HCT116 (cell line): ENCODE measurements around the gene FAM50B. TPM values are rescaled to one million over a fixed set of nuclear protein-coding genes. Genes with fewer than 3 reads are reported as not detected.

Experiments
- ATAC-seq: fragments of 200-7000 bp; cut with Tn5 transposase; 2 replicates; pipeline ENCODE4 v1.9.1; 2020; ENCODE audit warnings: mild to moderate bottlenecking, moderate library complexity
- BruUV-seq: library from RNA; stranded (reverse); fragments of 400-500 nt; replicated peaks from 2 replicates; lab custom pipeline; 2021; lab: Mats Ljungman, UMichigan
- CTCF ChIA-PET: fragments of 300-600 bp; sonication (Branson Sonifier 250); formaldehyde crosslinking; loops from one replicate; lab custom pipeline; 2021; ENCODE audit warnings: antibody characterized with exemption; lab: Charles Lee
- POLR2A ChIA-PET: fragments of 300-600, 350-600 bp; sonication (Branson Sonifier 250); formaldehyde crosslinking; loops from one replicate; lab custom pipeline; 2021; ENCODE audit warnings: antibody characterized with exemption; lab: Charles Lee
- RAD21 ChIA-PET, 2 experiments: fragments of 300-600 bp; sonication (Branson Sonifier 250); formaldehyde crosslinking; loops; one replicate each; lab custom pipeline; 2023; ENCODE audit warnings: low total read pairs in 2 of 2; ENCODE audit not compliant: uncharacterized antibody in 2 of 2, unreplicated experiment in 2 of 2, low non-redundant PET in 1 of 2; lab: Charles Lee
- DNase-seq: peaks from one replicate; pipeline ENCODE4 v3.0.0-alpha.2; 2010; ENCODE audit warnings: low read depth, low spot score
- H2AFZ ChIP-seq: fragments of 200-600 bp; shearing (Covaris generic), sonication (generic); 2 replicates; pipeline ENCODE4 v1.6.1; 2017; ENCODE audit warnings: low read depth, mixed run types, mixed read lengths, antibody characterized with exemption, low read length; ENCODE audit not compliant: poor library complexity, severe bottlenecking
- H3K27ac ChIP-seq: 2 replicates; pipeline ENCODE4 v1.5.1; 2012; ENCODE audit warnings: low read depth, low read length
- H3K27me3 ChIP-seq: fragments of 200-600 bp; sonication (generic); 2 replicates; pipeline ENCODE4 v1.6.1; 2016; ENCODE audit warnings: mixed run types, low read length, mixed read lengths; ENCODE audit not compliant: insufficient read depth
- H3K36me3 ChIP-seq, 2 experiments: fragments of 200-500 bp in 1 of 2; fragments of 200-600 bp in 1 of 2; sonication (Bioruptor generic) in 1 of 2; sonication (generic) in 1 of 2; 2 replicates each; pipeline versions ENCODE4 v1.5.1 to v1.6.1; 2014 to 2016; ENCODE audit warnings: low read length in 2 of 2, inconsistent platforms in 1 of 2, mixed read lengths in 1 of 2, mixed run types in 1 of 2; ENCODE audit not compliant: insufficient read depth in 2 of 2, control insufficient read depth in 1 of 2
- H3K4me1 ChIP-seq, 2 experiments: fragments of 200-600 bp in 1 of 2; sonication (generic) in 1 of 2; 2 replicates each; pipeline versions ENCODE4 v1.5.1 to v1.6.1; 2012 to 2017; ENCODE audit warnings: low read length in 2 of 2, inconsistent platforms in 1 of 2, mild to moderate bottlenecking in 1 of 2, mixed read lengths in 1 of 2, mixed run types in 1 of 2, moderate library complexity in 1 of 2; ENCODE audit not compliant: insufficient read depth in 2 of 2, control insufficient read depth in 1 of 2
- H3K4me2 ChIP-seq: fragments of 200-600 bp; sonication (generic); 2 replicates; pipeline ENCODE4 v1.6.1; 2017; ENCODE audit warnings: mixed run types, low read length, mixed read lengths
- H3K4me3 ChIP-seq, 2 experiments: fragments of 200-600 bp in 1 of 2; sonication (generic) in 1 of 2; replicated peaks in 1 of 2; 2 replicates each; pipeline ENCODE4 v1.5.1; 2011 to 2016; ENCODE audit warnings: low read length in 2 of 2, control low read depth in 1 of 2, low read depth in 1 of 2, mild to moderate bottlenecking in 1 of 2, mixed read lengths in 1 of 2, mixed run types in 1 of 2
- H3K79me2 ChIP-seq: fragments of 200-600 bp; sonication (generic); 2 replicates; pipeline ENCODE4 v1.6.1; 2017; ENCODE audit warnings: mild to moderate bottlenecking, mixed run types, low read length, moderate library complexity, mixed read lengths; ENCODE audit not compliant: insufficient read depth
- H3K9ac ChIP-seq: fragments of 200-600 bp; sonication (generic); 2 replicates; pipeline ENCODE4 v1.6.1; 2016; ENCODE audit warnings: low read length, mixed read lengths
- H3K9me2 ChIP-seq: fragments of 200-600 bp; sonication (generic), shearing (Covaris generic); 2 replicates; pipeline ENCODE4 v1.6.1; 2017; ENCODE audit warnings: mixed run types, mild to moderate bottlenecking, moderate library complexity; ENCODE audit not compliant: insufficient read depth
- H3K9me3 ChIP-seq, 2 experiments: fragments of 200-500 bp in 1 of 2; fragments of 200-600 bp in 1 of 2; sonication (Bioruptor generic) in 1 of 2; sonication (generic) in 1 of 2; 2 replicates each; pipeline ENCODE4 v1.6.1; 2014 to 2017; ENCODE audit warnings: low read length in 2 of 2, mixed read lengths in 2 of 2, inconsistent platforms in 1 of 2, low read depth in 1 of 2, mild to moderate bottlenecking in 1 of 2, mixed run types in 1 of 2, moderate library complexity in 1 of 2; ENCODE audit not compliant: control insufficient read depth in 1 of 2, insufficient read depth in 1 of 2
- H4K20me1 ChIP-seq: fragments of 200-600 bp; sonication (generic), shearing (Covaris generic); 2 replicates; pipeline ENCODE4 v1.6.1; 2017; ENCODE audit warnings: mixed run types, mild to moderate bottlenecking, moderate library complexity; ENCODE audit not compliant: insufficient read depth
- CBX3 ChIP-seq: IDR thresholded peaks from 2 replicates; pipeline ENCODE4 v1.6.1; 2012; ENCODE audit warnings: low read depth
- CTCF ChIP-seq, 3 experiments: fragments of 200-600 bp in 1 of 3; sonication (generic) in 1 of 3; IDR thresholded peaks in 2 of 3; conservative IDR thresholded peaks in 1 of 3; 2 replicates each; pipeline ENCODE4 v1.5.1; 2012 to 2017; ENCODE audit warnings: low read depth in 2 of 3, low read length in 2 of 3, antibody characterized with exemption in 1 of 3, borderline replicate concordance in 1 of 3, control low read depth in 1 of 3, mild to moderate bottlenecking in 1 of 3, mixed read lengths in 1 of 3, mixed run types in 1 of 3, moderate library complexity in 1 of 3; ENCODE audit not compliant: insufficient read depth in 1 of 3
- EGR1 ChIP-seq: IDR thresholded peaks from 2 replicates; pipeline ENCODE4 v1.6.1; 2012; ENCODE audit warnings: low read depth
- FOSL1 ChIP-seq: IDR thresholded peaks from 2 replicates; pipeline ENCODE4 v1.6.1; 2012; ENCODE audit warnings: low read depth
- JUND ChIP-seq: IDR thresholded peaks from 2 replicates; pipeline ENCODE4 v1.6.1; 2012
- POLR2A ChIP-seq: IDR thresholded peaks from 2 replicates; pipeline ENCODE4 v1.7.0; 2011; ENCODE audit warnings: borderline replicate concordance; ENCODE audit not compliant: insufficient read depth, insufficient read length; ENCODE audit errors: extremely low read depth
- RAD21 ChIP-seq: IDR thresholded peaks from 2 replicates; pipeline ENCODE4 v1.6.1; 2012; ENCODE audit warnings: low read depth, mild to moderate bottlenecking
- SRF ChIP-seq: IDR thresholded peaks from 2 replicates; pipeline ENCODE4 v1.6.1; 2012; ENCODE audit warnings: low read depth
- YY1 ChIP-seq: IDR thresholded peaks from 2 replicates; pipeline ENCODE4 v1.6.1; 2011; ENCODE audit warnings: low read length, low read depth, moderate library complexity, mild to moderate bottlenecking; ENCODE audit not compliant: insufficient replicate concordance; ENCODE audit errors: extremely low read depth
- ZFX ChIP-seq: fragments of 450-650 bp; IDR thresholded peaks from 2 replicates; pipeline ENCODE4 v1.6.1; 2017
- intact Hi-C: fragments of 100-400 bp; cut with micrococcal nuclease; formaldehyde crosslinking; loops from 2 replicates; pipeline ENCODE4 v1.10.0; 2022
- total RNA-seq: library from RNA; stranded (reverse); gene quantifications from one replicate; pipeline ENCODE4 v1.2.1, GENCODE V29; 2021; ENCODE audit not compliant: unreplicated experiment
- TF ChIP-seq, protein P1 (sequence below): IDR thresholded peaks from 2 replicates; pipeline ENCODE4 v1.6.1; 2012

The FAM50B gene
- total RNA-seq, 1 experiment from 2014 or later, result 0.86 TPM

DNA sequence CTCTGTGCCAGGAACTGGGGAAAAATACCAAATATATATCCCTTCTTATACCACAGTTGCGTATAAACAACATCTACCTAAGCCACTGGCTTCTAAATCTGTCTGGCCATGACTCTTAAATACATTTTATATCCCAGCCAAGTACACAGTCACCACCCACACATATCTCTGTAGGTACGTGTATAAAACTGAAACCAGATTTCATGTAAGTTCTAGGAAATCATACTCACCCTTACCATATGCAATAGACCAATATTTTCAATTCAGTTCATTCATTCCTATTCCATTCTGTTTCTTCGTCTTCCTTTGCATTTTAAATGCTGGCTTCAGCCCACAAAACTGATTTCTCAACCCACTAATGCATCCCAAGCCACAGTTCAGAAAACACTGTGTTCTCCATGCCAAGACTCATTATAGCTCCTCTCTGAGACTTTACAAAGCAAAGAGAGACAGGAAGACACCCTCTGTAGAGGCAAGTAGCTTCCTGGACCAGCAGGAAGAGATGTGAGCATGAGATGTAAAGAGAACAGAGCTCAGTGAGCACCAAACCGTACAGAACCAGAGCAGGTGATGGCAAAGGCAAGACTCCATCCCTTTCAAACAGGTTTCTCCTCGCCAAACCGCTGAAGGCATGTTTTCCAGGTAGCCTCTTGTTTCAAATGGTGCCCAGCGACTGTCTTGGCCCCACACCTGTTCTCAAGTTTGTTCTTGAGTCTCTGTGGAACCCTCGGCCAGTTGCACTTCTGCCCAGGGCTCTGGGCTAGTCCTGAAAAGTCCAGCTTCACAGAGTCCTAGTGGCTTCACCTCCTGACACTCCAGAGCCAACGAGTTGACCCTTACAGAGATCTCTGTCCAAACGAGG, 18.7 kb downstream of the FAM50B start:
- POLR2A ChIA-PET, result no interaction called here
- Histone ChIP-seq H3K27ac (no peak overlapping the region), H3K9ac (no peak overlapping the region), H3K4me1 (no peaks in the 10 kb centered on the region), H3K9me3 (no peaks in the 10 kb centered on the region), H4K20me1 (no peaks in the 10 kb centered on the region), H3K4me2 (no peak overlapping the region), H3K4me3 (no peak overlapping the region), H3K9me2 (no peaks in the 10 kb centered on the region; the same call in 1 of the 2 replicates), H3K79me2 (no peaks in the 10 kb centered on the region), H2AFZ (no peak overlapping the region), H3K36me3 (no peaks in the 10 kb centered on the region), H3K27me3 (no peaks in the 10 kb centered on the region)
- RAD21 ChIA-PET, result no interaction called here
- ATAC-seq (no peak), DNase-seq (no peak)
- no TSS peak for BruUV-seq
- TF ChIP-seq SRF (no peak), CBX3 (no peak), ZFX (no peak), JUND (no peak), FOSL1 (no peak), RAD21 (no peak), EGR1 (no peak), YY1 (no peak), POLR2A (no peak), CTCF (IDR thresholded peaks at IDR 0.05 in 2 of 3, conservative IDR thresholded peaks at IDR 0.05 in 1 of 3; ENCODE audit: borderline replicate concordance in 1 of 3, insufficient read depth in 1 of 3, low read depth in 2 of 3, low read length in 2 of 3) (no peak)
- TF ChIP-seq, protein P1, sequence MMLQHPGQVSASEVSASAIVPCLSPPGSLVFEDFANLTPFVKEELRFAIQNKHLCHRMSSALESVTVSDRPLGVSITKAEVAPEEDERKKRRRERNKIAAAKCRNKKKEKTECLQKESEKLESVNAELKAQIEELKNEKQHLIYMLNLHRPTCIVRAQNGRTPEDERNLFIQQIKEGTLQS, result no peak
- intact Hi-C loops, result no loop called here
- CTCF ChIA-PET, result no interaction called here
